Stimulated activated CD4-positive, alpha-beta T cell treated with anti-CD3 and anti-CD28 coated beads, Interleukin-15, amount 100 ng/mL, for 1 hour (primary cell): ENCODE data around the gene PIP.
"Not testable (repeated sequence)": the region's sequence is repeated elsewhere in the genome, so short reads cannot be mapped to it uniquely, and the experiment has no call there.

Experiments used
- DNase-seq, 2 donors: peaks; one replicate each; pipeline ENCODE4 v3.0.0-alpha.2; 2020; ENCODE audit warnings: low read depth in 1 of 2, low spot score in 1 of 2

The PIP gene

DNA sequence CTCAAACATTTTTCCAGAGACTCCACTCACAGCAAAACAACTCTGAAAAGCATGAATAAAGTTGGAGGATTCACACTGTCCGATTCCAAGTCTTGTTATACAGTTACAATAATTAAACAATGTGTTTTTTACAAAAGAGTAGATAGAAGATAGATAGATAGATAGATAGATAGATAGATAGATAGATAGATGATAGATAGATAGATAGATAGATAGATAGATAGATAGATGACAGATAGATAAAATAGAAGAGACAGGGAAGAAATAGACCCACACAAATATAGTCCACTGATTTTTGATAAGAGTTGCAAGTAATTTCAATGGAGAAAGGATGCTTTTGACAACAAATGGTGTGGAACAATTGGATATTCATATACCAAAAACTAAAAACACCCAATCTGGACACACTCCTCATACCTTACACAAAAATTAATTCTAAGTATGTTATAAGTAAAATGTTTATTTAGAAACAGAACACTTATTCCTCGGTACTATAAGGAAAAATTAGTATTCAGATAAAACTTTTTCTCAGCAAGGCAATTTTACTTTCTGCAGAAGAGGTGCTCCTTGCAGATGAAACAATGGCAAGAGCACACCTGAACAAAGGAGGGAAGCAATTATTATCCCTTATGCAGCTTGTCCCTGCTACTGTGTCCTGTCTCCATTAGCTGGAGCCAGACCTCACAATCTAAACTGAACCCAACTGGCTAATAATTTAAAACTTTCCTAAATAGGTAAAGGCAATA, 45.7 kb downstream of the PIP start:
- DNase-seq, result no peak

DNA sequence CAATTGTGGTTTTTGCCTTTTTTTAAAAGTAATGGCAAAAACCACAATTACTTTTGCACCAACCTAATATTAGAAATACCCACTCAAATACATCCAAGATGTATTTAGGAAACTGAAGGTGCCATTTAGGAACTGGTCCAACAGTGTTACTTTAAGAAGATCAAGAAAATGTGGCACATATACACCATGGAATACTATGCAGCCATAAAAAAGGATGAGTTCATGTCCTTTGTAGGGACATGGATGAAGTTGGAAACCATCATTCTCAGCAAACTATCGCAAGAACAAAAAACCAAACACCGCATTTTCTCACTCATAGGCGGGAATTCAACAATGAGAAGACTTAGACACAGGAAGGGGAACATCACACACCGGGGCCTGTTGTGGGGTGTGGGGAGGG, 48.9 kb downstream of the PIP start:
- not testable (repeated sequence) for DNase-seq

DNA sequence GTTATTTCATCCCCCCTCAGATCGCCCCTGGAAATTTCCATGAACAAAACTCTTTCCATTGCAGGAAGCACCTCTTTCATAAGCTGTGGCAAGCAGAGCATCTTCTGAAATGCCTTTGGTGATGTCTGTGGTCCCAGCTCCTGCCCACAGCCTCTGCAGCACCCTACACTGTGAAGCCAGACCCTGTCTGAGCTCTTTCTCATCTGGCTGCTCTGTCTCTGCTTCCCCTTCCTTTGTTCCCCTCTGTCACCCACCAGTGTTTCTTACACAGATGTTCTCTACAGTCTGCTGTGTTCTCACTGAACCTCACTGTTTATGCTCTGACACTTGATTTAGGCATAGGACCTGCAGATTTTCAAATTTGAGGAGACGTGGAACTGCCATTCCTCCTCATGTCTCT, 49.5 kb downstream of the PIP start:
- DNase-seq, result no peak

DNA sequence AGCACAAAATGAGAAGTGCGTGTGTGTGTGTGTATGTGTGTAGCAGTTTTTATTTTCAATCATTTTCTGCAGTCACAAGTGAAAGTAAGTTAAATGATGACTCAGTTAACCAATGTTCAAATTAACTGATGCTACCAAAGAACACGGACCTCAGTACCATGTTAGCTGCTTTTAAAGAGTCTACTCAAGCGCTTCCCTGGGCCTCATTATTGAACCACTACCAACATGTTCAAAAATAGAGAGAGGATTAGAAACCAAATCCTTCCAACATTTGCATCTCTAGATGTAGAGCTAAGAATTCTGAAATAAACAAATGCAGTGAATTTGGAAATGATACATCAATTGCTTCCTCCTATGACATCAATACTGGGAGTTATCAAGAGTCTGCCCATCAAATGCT, 51.1 kb downstream of the PIP start, which contains the start of gene TAS2R39:
TSS of gene TAS2R39 (plus strand) at position 396 of the 400 bp plus-strand sequence. CDS start at position 396, 0 bp downstream.
- no peak for DNase-seq

DNA sequence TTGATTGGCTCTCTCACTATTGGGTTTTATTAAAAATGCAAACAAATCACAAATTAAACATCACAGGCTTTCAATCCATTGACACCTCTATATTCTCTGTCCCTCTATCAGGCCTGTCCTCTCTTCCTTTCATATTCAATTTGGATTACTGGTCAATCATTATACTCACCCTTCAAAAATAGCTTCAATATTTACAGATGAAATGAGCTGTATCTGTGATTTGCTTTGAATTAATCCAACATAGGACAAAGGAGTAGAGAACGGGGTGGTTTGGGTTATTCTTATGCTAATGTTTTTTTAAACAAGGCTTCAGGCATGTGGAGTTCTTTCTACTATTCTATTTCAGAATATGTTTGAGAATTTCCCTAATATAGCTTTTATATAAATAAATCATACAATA, 53.7 kb downstream of the PIP start:
- DNase-seq, result no peak

DNA sequence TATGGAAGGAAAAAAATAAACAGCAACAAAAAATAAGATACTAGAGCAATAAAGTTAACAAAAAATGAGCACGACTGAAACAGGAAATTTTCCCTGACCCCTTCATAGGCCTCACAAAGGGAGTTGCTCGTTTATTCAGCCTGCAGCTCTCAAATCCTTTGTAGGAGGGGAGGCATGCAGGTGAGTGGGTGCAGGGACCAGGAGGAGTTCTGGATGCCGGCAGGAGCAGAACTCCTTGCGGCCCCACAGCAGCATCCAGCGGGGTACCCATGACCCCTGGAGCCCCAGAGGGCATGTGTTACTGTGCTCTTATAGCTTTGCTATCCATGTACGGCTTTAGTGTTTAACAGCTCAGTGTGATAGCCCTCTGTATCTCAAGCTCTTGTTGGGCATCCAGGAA, 57.1 kb downstream of the PIP start:
- DNase-seq, result no peak
